ENCODE results near the gene DEGS2.

- TF ChIP-seq POLR2AphosphoS5 (IDR thresholded peaks at IDR 0.05) = no peak
- TF ChIP-seq, protein P1, sequence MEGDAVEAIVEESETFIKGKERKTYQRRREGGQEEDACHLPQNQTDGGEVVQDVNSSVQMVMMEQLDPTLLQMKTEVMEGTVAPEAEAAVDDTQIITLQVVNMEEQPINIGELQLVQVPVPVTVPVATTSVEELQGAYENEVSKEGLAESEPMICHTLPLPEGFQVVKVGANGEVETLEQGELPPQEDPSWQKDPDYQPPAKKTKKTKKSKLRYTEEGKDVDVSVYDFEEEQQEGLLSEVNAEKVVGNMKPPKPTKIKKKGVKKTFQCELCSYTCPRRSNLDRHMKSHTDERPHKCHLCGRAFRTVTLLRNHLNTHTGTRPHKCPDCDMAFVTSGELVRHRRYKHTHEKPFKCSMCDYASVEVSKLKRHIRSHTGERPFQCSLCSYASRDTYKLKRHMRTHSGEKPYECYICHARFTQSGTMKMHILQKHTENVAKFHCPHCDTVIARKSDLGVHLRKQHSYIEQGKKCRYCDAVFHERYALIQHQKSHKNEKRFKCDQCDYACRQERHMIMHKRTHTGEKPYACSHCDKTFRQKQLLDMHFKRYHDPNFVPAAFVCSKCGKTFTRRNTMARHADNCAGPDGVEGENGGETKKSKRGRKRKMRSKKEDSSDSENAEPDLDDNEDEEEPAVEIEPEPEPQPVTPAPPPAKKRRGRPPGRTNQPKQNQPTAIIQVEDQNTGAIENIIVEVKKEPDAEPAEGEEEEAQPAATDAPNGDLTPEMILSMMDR (IDR thresholded peaks at IDR 0.05) = no peak
These were observed 28.9 kb downstream of the DEGS2 start for GRCh38 chr14:100130521-100130920.
